DMS 273 (cell line): ENCODE results near the gene CAPZB.
A peak's percentile ranks its signal among the peaks of the same experiment; 100 is the strongest.

ENCODE experiments used
- DNase-seq: peaks from one replicate; lab custom pipeline; 2025; ENCODE audit not compliant: unreplicated experiment; lab: John Stamatoyannopoulos, UW

CAPZB gene

DNA sequence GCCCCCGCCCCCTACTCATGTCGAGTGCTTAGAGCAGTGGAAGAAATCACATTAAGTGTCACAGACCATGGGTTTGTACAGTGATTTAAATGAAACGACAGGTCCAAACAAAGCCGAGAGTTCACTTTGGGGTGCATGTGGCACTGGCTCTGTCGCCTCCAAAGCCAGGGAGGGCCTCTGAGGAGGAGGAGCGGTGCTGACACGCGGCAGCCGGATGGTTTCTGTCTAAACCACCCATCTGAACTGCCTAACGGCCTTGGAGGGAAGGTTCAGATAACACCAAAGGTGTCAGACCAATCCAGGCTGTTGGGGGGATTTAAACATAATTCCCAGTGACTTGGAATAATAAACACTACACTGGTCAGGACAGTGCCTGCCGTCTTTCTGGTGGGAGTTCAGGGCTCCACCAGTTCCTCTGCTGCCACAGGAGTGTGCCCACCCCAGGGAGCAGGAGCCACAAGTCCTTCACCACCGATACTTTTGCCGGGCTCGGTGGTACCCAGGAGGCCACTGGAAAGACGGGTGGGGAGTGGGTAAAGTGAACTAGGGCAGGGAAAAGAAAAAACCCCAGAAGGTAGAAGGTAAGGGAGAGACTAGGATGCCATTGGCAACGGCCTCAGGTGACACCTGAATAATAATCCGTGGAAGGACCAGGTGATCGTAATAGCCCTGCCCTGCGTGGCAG is 95.0 kb downstream of the CAPZB start:
- no peak for DNase-seq

DNA sequence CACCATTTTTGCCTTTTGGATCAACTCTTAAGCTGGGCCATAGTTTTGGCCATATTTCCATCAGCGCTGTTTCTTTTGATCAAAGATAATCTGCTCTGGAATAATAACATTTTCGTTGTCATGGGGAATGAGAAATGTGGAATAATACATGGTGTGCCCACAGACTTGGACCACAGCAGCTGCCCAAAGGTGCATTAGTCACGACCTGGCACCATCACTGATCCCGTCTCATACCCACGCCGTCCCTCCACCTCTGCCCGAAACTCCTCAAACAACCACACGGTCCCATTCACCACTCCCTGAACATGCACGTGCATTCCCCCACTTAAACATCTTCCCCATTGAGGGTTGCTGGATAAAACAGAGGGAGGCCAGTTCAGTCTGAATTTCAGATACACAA is 96.4 kb downstream of the CAPZB start:
- no peak for DNase-seq

DNA sequence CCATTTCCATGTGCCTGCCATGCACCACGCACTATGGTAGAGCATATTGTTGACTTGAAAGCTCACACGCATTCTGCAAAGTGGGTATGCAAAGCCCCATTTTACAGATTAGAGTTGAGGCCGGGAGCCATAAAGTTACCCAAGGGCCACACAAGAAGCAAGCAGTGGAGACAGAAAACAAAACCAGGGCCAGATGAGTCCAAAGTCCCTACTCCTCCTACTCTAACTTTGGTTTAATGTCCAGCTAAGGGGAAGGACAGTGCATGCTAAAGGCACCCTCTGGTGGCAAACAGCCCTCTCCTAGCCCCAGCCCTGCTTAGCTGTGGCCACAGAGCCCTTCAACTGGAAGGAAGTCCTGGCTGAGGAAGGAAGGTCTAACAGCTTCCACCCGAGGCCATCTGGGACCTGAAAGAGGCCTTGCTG is 98.3 kb downstream of the CAPZB start:
- no peak for DNase-seq

DNA sequence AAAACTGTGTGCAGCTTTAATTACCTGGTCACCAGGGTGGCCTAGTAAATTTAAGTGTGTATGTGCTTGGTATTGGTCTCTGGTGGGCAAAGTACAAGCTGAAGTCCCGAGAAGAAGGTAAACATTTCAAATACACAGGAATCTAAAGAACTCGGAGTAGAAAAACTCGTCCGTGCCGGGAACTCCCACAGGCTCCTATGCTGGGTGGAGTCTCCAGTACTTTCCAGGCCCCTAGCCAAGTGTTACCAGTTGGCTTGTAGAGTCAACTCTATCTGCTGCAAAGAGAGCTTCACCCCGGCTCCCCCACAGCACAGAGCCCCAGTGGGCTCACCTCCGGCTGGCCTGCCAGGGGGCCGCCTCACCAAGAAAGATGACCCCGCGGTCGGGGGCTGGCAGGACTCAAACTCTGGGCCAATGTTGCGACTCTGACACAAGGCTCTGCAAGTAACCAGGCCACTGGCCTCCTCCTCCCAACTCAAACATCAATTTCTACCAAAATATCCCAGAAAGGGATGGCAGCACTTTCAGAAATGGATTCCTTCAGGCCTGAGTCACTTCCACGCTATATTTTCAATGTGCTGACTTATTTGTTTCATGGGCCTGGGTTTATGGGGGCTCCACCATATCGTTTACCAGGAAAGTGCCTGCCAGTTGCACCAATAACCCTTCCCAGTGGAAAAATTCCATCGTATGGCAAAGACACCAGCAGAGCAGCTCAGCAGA is 99.3 kb downstream of the CAPZB start:
- no peak for DNase-seq

DNA sequence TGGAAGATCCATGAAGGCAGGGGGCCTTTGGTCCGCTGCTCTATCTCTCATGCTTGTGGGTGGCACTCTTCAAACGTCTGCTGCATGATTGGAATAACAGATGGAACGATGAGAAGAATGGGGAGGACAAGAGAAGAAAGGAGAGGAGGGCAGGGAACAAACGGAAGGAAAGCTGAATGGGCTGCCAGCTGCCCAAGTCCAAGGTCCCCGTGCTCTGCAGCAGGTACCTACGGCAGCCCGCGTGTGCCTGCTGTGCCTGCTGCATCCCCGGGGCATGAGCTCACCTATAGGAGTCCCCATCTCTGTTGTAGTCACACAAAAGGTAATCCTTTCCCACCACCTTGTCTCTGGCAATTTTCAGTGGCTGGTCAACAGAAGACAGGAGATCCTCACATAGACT is 100.1 kb downstream of the CAPZB start:
- no peak for DNase-seq

DNA sequence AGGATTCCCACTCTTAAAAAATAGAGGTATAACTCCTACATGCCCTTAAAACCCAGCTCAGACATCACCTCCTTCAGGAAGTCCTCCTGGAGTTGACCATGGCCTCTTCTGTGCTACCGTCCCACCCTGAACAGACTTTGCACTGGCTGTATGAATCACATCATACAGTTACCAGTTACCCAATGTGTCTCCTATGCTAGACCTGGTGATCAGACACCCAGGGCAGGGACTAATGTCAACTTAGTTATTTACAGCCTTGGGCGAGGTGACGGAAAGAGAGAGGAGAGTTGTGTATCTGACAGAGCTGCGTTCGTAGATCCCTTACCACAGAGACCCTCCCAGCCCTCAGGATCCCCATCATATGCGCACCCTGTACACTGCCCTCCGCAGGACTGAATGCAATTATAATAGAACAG is 100.6 kb downstream of the CAPZB start:
- no peak for DNase-seq

DNA sequence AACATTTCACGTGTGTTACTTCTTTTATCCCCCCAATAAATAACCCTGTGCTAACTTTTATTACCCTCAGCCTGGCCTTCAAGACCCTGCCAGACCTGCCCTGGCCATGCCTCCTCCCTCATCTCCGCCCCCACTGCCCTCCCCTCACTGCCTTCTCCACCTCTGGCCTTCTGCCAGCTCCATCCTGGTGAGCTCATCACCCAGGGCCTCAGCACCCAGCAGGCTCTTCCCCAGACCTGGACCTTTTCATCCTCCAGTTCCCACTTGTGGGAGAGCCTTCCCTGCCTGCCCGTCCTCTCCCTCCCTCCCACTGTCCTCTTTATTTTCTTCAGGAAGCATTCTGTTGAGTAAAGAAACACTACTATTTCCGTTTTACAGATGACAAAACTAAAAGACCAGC is 101.2 kb downstream of the CAPZB start:
- peak; percentile 62 for DNase-seq

DNA sequence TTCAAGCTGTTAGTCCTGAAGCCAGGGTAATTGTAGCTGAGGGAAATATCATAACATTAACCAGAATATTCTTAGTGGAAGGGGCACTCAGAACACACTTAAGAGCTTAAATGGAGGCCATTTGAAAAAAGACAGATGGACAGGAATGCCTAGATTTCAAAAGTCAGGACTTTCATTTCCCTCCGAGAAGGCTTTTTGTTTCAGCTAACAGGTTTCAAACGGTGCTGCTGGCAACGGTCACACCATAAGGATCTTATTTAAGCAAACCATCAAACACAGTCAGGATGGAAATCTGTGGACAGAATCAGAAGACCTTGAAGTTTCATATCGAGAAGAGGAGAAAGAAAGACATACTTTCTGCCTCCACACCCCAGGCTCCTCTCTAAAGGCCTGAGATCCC is 103.1 kb downstream of the CAPZB start:
- no peak for DNase-seq

DNA sequence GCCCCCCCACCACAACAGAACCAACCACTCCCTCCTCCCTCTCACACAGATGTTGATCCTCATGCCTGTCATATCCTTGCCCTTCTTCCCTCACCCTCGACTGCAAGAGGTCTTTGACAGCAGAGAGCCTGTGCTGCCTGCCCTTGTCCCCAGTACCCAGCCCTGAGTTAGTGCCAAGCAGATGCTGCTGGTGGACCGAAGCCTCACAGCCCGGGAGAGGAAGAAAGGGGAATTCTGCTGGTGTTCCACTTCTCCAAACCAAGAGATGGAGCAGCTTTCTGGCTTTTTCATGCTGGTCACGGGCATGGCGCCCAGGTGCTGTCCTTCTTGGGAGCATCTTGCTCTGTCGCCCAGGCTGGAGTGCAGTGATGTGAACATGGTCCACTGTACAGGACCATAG is 104.1 kb downstream of the CAPZB start:
- no peak for DNase-seq

DNA sequence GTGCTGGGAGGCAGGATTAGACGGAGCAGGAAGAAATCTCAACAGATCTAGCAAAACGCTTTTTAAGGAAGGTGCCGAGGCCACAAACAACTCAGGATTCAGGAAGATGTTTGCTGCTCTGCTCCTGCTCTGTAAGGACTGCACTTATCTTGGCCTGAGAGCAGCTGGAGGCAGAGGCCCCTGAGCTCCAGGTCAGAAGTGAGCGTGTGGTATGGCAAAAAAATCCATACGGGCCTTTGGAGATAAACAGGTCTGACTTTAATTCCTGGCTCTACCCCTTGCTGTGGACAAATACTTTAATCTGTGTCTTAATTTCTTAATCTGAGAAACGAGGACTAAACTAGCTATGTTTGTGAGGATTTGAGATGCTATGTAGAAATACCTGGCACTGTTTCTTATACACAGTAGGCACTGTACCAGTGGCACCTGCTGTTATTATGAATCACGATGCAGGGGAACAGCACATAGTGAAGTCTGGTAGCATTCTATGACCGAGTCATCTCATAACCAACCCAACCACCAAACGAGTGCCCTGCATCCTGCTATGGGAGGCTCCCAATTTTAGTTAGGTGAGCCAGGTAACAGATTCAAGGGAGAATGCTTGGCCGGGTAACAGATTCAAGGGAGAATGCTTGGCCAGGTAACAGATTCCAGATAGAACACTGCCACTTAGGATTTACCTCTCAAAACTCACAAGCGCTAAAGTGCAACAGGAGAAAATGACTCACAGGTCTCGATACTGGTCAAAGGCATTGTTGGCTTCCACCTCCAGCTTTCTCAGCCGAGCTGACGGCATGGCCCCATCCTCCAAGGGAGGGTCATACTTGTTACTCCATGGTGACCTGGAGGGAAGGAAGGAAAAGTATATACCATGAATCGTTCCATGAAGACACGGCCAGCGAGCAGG is 107.3 kb downstream of the CAPZB start:
- no peak for DNase-seq

DNA sequence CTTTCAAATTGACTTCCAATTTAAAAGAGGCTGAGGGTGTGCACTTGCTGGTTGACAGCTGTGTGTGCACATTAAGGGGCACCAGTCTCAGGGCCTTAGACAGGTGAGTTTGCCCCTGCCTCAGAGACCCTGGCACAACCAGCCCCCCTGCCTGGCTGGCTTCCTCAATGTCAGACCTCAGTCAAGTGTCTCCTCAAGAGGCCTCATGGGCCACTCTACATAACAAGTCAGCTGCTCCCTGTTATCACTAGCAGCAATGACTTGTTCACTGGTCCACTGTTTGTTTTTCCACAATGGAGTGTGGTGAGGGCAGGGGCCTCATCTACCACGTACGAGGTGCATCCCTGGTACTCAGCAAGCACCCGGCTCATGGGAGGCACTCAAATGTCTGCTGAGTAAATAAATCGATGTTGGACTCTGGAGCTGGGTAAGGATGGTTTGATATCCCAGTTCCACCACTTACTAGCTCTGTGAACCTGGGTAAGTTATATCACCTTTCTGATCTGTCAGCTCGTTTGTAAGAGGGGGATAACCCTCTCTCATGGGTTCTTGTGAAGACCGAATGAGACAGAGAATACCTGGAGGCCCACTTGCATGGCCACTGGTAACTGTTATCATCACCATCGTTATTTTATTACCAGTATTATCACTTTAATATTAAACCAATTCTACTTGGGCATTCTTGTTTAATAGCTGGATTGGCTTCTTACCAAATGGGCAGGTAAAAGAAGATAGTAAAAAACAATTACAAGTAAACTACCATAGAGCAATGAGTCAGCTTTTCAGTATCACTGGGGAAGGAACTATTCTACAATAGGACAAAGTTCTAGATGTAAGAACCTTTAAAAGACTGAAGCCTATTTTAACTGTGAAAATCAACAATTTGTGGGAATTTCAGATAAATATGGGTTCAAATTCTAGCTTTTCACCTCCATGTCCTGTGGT is 108.6 kb downstream of the CAPZB start:
- no peak for DNase-seq

DNA sequence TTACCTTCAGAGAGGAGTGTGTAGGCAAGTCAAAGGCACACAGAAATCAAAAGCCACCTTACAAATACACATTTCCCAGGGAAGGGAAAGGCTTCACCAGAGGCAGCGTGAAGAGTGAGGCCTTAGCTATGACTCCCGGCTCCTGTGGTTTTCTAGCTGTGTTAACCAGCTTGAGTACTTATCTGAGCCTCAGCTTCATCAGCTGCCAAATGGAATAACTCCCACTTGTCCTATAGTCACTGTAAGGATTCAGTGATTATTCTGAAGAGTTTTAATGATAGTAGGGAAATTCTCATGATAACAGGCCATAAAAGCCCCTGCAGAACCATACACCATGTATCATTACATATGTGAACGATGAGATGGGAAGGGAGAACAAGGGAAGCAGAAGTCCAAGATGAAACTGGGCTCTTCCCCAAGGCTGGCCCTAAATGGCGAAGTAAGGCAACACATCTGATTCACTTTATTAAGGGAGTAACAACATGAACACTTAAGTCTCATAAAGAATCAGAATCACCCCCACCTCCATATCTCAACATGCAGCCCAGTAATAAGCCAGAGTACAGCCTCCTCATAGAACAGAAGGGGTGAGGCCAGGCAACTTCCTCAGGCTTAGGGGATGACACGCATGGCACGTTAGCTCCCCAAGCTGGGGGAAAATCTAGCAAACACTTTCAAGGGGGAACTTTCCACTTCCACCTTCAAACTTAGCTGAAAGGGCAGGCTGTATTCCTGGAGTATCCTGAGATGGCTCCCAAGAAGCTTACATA is 109.5 kb downstream of the CAPZB start:
- DNase-seq: no peak

DNA sequence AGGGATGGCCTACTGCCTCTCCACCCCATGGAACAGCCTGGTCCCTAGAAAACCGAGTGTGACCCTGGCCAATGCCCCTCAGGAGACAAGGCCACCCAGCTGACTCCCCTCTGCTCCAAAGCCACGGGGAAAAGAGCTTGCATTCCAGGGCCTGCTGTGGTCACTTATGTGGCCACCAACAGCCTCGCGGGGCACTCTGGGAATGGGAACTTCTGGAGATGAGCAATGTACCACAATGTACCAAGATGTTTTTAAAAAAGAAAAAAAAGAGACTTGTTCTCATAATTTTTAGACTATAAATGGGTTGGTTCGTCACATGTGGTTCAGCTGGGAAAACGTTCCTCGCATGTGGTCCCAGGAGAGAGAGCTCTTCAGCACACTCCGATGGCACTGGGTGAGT is 110.4 kb downstream of the CAPZB start:
- no peak for DNase-seq

DNA sequence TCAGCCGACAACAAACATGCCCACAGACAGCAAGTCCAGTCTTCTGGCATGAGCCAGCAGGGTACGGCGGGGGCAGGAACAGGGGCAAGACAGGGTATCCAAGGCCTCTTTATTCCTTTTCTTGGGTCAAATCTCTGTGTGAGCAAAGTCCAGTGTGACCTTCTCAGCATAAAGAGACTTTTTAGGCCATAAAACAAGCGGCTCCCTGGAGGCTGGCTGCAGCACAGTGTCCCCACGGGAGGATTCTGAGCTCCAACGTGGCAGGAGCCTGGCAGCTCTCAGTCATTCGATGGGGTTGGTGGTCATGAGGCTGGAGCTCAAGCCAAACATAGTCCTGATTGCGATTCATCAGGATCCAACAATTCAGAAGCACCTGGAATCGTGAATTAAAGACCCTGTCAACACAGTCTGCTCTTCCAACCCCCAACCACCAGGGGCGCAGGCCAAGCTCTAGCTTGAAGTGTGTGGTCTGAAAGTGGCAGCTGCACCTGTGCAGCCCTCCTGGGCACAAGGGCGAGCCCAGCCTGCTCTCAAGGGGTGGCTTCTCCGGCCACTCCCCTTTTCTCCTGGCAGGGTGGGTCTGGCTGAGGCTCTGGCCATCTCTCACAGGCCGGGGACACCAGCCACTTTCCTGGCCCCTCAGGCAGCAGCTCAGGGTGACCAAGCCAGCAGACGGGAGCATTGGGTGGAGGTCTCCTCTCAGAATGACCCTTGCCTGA is 111.1 kb downstream of the CAPZB start:
- DNase-seq: peak; percentile 60

DNA sequence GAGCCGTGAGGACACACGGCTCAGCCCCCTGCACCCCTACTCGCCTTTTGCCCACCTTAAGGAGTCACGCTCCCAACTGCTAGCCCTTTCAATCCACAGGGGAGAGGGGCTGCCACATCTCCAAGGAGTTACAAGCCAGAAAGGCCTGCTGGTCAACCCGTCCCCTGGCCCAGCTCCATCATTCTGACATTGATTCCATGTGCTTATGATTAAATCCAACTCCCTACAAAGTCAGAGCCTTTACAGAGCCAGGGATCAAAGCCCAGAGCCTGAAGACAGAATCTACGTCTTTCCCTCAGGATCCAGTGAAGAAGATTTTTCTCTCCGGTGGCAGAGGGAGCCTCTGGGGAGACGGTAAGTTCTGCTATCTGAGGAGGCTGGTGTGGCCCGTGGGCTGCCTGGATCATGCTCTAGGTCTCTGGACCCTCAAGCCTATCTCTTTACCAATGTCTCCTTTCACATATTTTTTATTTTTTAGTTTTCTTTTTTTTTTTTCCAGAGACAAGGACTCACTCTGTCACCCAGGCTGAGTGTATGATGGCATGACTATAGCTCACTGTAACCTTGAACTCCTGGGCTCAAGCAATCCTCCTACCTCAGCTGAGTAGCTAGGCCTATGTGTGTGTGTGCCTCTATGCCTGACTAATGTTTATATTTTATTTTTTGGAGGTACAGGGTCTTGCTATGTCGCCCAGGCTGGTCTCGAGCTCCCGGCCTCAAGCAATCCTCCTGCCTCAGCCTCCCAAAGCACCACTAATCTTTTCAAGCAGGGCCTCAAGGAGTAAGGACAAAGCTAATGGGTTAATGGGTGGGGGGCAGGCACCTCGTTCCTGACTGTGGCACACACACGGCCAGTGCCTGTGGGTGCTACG is 111.9 kb downstream of the CAPZB start:
- DNase-seq: no peak

DNA sequence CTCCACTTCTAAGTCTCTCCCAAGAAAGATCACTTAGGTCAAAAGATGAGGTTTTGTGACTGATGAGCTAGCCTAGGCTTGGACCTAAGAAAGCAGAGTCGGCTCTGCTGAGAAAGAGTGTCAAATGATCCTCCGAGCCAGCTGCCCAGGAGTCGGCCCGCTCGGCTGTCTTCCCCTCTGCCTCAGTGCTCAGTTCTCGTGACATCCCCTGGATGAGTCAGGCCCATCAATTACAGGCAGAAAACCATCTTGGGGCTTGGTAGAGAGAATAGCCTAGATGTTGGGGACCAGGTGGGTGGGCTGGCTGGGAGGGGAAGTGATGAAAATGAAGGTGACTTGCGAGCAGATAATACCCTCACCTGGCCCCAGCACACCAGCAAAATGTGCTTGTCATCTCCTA is 112.7 kb downstream of the CAPZB start:
- DNase-seq: no peak

DNA sequence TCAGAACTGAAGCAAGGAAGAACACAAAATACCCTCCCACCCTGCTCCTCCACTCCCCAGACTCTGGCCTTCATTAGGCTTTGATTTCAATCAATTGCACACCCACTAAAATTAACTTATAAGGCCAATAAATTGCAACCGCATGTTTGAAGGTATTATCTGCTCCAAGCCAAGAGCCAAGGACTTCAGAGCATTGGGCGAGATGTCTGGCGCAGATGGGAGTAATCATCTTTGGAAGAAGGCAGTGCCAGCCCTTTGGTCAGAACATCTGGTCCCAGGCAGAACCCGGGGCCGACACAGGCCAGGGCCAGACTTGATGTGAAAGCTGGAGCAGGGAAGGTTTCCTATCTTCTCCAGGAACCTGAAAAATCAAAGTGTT is 113.2 kb downstream of the CAPZB start:
- no peak for DNase-seq
